Astrocyte of the hippocampus (primary cell): ENCODE measurements around the gene RAF1.

ENCODE experiments used
- DNase-seq: peaks from one replicate; pipeline ENCODE4 v3.0.0; 2011; ENCODE audit warnings: low read depth, low spot score

The RAF1 gene

GRCh38 chr3:12591997-12592715 is 71.8 kb downstream of the RAF1 start:
- DNase-seq: no peak

- no peak for DNase-seq
Observed at GRCh38 chr3:12591456-12591855, 72.5 kb downstream of the RAF1 start.

- no peak for DNase-seq
Observed at GRCh38 chr3:12590096-12590495, 73.8 kb downstream of the RAF1 start.

- no peak for DNase-seq
Observed at GRCh38 chr3:12588039-12589009, 75.6 kb downstream of the RAF1 start.

- no peak for DNase-seq
Observed at GRCh38 chr3:12586403-12586802, 77.5 kb downstream of the RAF1 start.

GRCh38 chr3:12585970-12586369 is 77.9 kb downstream of the RAF1 start:
- no peak for DNase-seq

GRCh38 chr3:12585181-12585580 is 78.7 kb downstream of the RAF1 start:
- DNase-seq: no peak

GRCh38 chr3:12584083-12584482 is 79.8 kb downstream of the RAF1 start:
- DNase-seq: no peak

- DNase-seq: no peak
Observed at GRCh38 chr3:12583280-12583679, 80.6 kb downstream of the RAF1 start.

GRCh38 chr3:12582730-12583129 is 81.2 kb downstream of the RAF1 start:
- no peak for DNase-seq

- DNase-seq: no peak
Observed at GRCh38 chr3:12579905-12580304, 84.0 kb downstream of the RAF1 start.

- no peak for DNase-seq
Observed at GRCh38 chr3:12579456-12579855, 84.5 kb downstream of the RAF1 start.

GRCh38 chr3:12578742-12579141 is 85.2 kb downstream of the RAF1 start:
- DNase-seq: no peak

- no peak for DNase-seq
Observed at GRCh38 chr3:12577379-12577778, 86.5 kb downstream of the RAF1 start.

GRCh38 chr3:12574661-12575060 is 89.3 kb downstream of the RAF1 start:
- no peak for DNase-seq

- no peak for DNase-seq
Observed at GRCh38 chr3:12574131-12574530, 89.8 kb downstream of the RAF1 start.

GRCh38 chr3:12571986-12572385 is 91.9 kb downstream of the RAF1 start:
- no peak for DNase-seq

- DNase-seq: no peak
Observed at GRCh38 chr3:12569836-12570235, 94.1 kb downstream of the RAF1 start.

GRCh38 chr3:12568747-12569146 is 95.2 kb downstream of the RAF1 start:
- no peak for DNase-seq

- DNase-seq: no peak
Observed at GRCh38 chr3:12566976-12567375, 96.9 kb downstream of the RAF1 start.

- no peak for DNase-seq
Observed at GRCh38 chr3:12562451-12562850, 101.5 kb downstream of the RAF1 start.

GRCh38 chr3:12561397-12561796 is 102.5 kb downstream of the RAF1 start:
- DNase-seq: no peak
